ENCODE results near the gene SLC26A9.

SLC26A9 gene

GRCh38 chr1:205948886-205949285, 5.6 kb upstream of the SLC26A9 start:
- DNase-seq: no peak

DNA sequence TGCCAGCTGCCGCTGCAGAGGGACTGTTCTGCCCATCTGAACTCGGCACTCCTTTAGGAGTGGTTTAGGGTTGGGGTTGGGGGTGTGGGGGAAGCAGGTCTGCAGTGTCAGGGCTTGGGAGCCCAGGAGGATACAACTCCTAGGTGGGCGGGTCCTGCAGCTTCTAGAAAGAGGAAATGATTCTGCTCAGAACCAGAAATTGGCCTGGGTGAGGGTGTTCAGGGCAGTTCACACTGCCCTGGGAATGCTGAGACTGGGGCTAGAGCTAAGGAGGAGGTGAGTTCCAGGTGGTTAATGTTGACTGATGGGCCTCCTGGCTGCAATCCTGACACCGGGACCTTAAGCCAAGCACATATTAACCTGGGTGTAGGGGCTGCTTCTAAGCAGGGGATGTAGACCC, 4.8 kb upstream of the SLC26A9 start:
- peak; percentile 66 to 86 (median 78) for DNase-seq

- no peak for DNase-seq
Observed at GRCh38 chr1:205947024-205947423, 3.8 kb upstream of the SLC26A9 start.

GRCh38 chr1:205945069-205945468, 1.8 kb upstream of the SLC26A9 start:
- DNase-seq: no peak

GRCh38 chr1:205944525-205944924, 1.3 kb upstream of the SLC26A9 start:
- no peak for DNase-seq

DNA sequence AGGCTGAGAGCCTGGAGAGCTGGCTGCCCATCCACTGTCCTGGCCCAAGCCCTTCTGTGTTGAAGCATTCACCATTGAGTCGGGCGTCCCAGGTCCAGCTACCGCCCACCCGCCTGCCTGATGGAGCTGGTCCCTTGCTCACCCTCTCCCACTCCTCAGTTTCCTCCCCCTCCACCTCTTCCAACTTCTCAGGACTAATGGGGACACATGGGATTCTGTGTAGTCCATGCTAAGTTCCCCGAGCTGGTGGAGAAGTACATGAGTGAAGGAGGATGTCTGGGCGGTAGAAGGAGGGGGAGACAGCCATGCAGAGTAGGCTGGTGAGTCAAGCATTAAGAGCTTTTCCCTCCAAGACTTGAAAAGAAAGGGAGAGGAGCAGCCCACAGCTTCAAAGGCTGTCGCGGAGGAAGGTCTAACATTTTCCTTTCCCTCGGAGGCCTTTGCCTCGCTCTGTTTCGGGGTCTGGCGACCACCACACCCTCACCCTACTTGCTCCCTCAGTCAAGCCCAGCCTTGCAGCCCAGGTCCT, 561 bp downstream of the SLC26A9 start:
- peak in 1 of 4 experiments; percentile 8 for DNase-seq

DNA sequence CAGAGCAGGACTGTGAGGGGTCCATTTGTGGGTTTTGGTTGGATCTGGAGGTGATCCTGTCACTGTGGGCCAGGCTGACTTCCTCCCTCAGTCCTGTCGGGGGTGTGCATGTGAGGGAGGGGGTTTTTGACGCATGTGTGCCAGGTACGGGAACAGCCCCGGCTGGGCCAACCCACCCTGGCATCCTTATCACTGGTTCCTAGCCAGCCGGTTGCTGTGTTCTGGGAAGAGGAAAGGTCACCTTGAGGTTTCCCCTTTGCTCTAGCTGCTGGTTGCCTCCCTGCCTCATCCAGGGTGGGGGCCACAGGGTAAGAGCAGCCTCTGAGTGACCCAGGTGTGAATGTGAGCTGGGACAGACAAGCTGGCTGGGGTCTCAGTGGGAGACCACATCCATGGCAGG, 2.5 kb downstream of the SLC26A9 start:
- DNase-seq: no peak

DNA sequence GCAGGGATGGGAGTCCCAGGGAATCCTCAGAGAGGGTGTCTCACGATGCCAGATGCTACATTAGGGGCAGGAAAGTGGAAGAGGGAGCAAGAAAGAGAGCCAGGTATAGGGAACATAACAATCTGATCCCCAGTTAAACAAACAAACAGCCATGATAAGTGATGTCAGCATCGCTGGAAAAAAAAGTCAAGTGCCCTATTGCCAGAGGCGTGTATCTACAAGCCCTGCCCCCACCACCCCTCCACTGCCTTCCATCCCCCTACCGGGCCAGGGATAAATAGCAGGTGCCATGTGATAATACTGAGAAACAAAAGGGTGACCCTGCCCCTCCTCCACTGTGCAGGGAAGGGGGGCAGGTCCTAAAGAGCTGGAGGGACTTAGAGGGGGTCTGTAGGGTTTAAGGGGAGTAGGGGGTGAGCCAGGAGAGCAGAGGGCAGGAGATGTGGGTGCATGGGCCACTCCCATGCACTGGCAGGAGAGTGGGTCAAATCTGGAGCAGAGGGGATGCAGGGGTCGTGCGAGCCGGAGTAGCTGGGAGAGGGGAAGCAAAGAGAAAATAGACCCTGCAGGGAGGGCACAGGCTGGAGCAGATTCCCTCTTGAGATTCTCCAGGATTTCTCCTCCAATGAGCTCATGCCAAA, 3.4 kb downstream of the SLC26A9 start:
- DNase-seq: no peak

GRCh38 chr1:205938682-205939081, 4.6 kb downstream of the SLC26A9 start:
- no peak for DNase-seq

DNA sequence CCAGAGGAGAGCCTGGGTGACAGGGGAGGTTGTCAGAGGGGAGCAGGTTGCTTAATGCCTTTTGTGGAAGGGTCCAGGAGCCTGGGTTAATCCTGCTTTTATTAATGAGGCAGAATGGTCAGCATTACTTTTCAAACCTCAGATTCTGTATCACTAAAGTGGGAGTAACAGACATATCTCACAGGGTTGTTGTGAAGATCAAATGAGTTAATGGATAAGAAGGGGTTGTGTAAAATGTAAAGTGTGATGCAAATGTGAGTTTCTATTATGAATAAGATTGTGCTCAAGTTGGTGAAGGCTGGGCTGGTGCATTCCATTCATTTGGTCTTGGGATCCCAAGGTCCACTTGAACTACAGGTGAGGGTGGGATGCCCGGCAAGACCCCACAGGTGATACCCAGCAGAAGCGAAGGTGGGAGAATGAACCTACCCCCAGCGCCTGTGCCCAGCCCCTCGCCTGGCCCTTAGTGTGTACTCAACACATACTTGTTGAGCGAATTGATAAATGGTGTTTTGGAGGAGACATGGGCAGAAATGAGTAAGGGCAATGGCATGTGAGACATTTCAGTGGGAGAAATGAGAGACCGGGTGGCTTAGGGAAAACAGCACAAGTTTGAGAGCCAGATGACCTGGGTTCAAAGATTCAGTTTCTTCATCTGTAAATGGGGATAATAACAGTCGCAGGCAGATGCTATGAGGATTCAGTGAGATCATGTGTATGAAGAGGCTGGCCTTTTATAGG, 6.2 kb downstream of the SLC26A9 start:
- no peak for DNase-seq

GRCh38 chr1:205936311-205936710, 6.9 kb downstream of the SLC26A9 start:
- no peak for DNase-seq

DNA sequence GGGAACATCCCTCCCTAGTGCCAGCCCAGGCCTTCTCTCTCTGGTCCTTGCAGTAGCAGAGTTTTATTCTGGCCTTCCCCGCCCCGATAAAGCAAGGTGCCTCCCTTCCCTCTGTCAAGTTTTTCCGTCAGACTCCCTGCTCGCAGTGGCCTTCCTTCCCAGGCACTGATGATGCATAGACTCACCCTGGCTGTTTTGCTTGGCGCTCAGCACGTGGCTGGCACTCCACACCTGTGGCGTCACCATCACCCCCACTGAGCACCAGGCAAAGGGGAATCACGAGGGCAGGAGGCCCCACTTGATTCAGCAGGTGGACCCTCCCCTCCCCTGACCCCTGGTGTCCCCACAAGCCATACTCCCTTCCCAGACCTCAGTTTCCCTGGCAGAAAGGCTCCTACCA, 7.4 kb downstream of the SLC26A9 start:
- no peak for DNase-seq

DNA sequence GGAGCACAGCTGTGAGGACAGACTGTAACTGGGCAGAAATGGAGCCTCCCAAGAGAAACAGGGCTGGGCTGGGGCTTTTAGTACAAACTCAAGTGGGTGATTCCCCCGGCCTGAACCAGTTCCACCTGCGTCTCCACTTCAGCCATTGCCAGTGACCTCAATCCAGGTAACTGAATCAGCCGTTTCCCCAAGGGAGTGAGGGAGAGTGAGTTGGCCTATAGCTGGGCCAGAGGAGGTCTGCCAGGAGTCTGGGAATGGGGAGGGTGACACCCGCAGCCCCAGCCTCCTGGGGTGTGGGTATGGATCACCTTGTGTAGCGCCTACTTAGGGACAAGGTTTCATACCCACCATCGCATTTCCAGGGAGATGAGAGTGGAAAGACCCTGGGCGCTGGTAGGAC, 8.5 kb downstream of the SLC26A9 start:
- DNase-seq: no peak

DNA sequence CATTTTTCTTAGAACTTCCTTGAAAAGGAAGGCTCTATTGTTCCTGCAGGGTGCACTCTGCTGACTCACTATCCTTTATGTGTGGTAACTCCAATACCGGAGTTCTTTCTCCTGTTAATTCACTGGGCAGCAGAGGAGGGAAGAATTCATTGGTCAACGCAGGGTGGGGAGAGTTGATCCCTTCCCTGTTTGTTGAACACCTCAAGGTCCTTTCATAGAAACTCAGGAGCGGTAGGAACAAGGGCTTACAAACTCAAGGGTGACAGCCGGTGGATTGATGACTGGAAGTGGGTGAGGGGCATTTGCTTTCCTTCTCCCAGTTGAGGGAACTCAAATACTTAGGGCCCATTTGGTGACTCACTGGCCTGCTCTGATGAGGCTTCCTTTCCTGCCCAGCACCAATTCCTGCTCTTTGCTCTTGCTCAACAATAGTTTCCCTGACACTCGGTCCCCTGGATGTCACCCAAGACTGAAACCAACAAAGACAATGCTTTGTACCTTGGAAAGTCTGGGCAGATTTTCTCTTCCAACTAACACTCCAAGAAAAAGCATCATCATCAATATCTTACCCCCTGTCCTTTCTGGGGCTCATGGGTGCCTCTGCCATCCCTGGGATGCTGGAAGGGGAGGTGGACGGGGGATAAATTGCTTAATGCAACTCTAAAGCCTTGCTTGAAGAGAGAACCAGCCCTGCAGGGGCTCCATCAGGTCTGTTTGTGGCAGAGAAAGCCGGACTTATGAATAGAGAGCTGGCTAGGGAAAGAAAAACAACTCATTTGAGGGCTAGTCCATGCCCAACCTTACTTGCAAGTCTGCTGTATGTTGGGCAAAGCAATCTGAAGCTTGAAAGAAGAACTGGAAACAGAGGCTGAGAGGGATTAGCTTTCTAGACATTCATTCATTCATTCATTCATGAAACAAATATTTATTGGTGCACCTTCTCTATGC, 9.3 kb downstream of the SLC26A9 start:
- peak; percentile 45 to 70 (median 64) for DNase-seq

DNA sequence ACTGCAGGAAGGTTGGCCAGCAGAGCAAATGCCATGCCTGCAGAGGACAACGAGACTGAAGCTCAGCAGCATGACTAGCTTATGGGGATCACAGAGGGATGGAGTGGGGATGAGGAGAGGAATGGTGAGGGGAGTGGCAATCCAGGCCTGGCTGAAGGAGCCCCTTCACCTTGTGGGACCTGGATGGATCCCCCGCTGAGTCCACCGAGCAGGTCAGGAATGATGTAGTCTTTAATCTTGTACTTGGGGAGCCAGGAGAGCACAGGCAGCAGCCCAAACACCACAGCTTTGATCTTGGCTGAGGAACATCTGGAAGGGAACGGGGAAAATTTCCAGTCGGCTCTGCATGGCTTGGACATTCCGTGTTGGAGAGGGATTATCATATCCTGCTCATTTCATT, 10.5 kb downstream of the SLC26A9 start:
- DNase-seq: no peak

GRCh38 chr1:205930799-205931281, 12.4 kb downstream of the SLC26A9 start:
- peak; percentile 66 to 87 (median 80) for DNase-seq

- peak in 1 of 4 experiments; percentile 26 for DNase-seq
Observed at GRCh38 chr1:205930195-205930577, 13.1 kb downstream of the SLC26A9 start.

- DNase-seq: no peak
Observed at GRCh38 chr1:205929496-205930194, 13.6 kb downstream of the SLC26A9 start.

DNA sequence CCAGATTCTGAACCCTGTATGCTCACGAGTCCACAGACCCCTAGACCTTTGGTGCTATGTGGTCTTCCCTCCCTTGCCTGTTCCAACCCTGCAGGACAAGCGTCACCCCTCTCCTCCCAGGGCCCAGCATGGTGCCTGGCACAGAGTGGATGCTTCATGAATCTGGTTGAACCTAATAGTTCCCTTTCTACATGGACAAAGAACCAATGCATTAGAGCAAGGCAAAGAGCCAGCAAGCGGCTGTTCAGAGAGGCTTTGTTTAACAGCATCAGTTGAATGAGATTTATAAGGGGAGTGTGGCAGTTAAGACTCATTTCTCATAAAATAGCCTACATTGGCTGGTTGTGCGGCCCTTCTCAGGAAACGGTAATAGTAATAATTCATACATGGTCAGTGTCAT, 14.9 kb downstream of the SLC26A9 start:
- DNase-seq: no peak

DNA sequence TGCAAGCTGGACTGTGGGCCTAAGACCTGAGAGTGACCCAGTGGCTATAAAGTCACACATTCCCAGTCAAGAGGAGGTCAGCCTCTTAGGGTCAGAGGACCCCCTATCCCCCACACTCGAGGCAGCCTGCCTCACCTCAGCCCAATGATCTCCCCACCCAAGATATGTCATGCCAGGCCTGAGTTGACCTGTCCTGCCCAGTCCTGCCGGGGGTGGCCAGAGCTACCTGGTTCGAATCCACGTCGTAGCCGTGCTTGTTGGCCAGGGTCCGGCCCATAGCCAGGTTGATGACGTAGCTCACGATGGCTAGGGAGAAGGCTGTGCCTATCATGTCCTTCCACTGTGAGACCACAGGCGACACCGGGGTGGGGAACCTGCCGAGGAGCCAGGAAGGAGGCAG, 15.6 kb downstream of the SLC26A9 start:
- no peak for DNase-seq

GRCh38 chr1:205927247-205927646, 16.0 kb downstream of the SLC26A9 start:
- DNase-seq: no peak

GRCh38 chr1:205926636-205927035, 16.6 kb downstream of the SLC26A9 start:
- no peak for DNase-seq

Data from suppressor macrophage (primary cell).